H1 (cell line): Measurements from ENCODE around the gene NDUFS7.

Experiments used
- CEBPB ChIP-seq: IDR thresholded peaks from 2 replicates; pipeline ENCODE4 v1.6.1; 2012; ENCODE audit warnings: low read depth, low read length
- CHD2 ChIP-seq: IDR thresholded peaks from 2 replicates; pipeline ENCODE4 v1.6.1; 2012; ENCODE audit warnings: low read length, improper control_type of control experiment
- HDAC2 ChIP-seq, 2 experiments: fragments of 300-600 bp in 1 of 2; sonication (generic) in 1 of 2; IDR thresholded peaks; 2 replicates each; pipeline ENCODE4 v1.6.1; 2011 to 2012; ENCODE audit warnings: low read depth in 2 of 2, low read length in 2 of 2, mild to moderate bottlenecking in 2 of 2, moderate library complexity in 2 of 2, borderline replicate concordance in 1 of 2, inconsistent platforms in 1 of 2
- MAFK ChIP-seq: IDR thresholded peaks from 2 replicates; pipeline ENCODE4 v1.6.1; 2012; ENCODE audit warnings: low read depth, mild to moderate bottlenecking, improper control_type of control experiment, low read length
- POLR2A ChIP-seq, 2 experiments: IDR thresholded peaks; 1 replicate in 1 of 2; 2 replicates in 1 of 2; pipeline ENCODE4 v1.6.1; 2011; ENCODE audit warnings: low read depth in 2 of 2, low read length in 2 of 2, mild to moderate bottlenecking in 2 of 2; ENCODE audit errors: control extremely low read depth in 1 of 2
- POLR2AphosphoS5 ChIP-seq: IDR thresholded peaks from 2 replicates; pipeline ENCODE4 v1.6.1; 2011; ENCODE audit warnings: low read depth, low read length
- RFX5 ChIP-seq: IDR thresholded peaks from 2 replicates; pipeline ENCODE4 v1.6.1; 2011; ENCODE audit warnings: low read depth, low read length, improper control_type of control experiment, borderline replicate concordance
- TF ChIP-seq, protein P1 (sequence below), 3 experiments: IDR thresholded peaks; 1 replicate in 2 of 3; 2 replicates in 1 of 3; pipeline versions ENCODE4 v1.5.1 to v1.6.1; 2011; ENCODE audit warnings: low read length in 3 of 3, mild to moderate bottlenecking in 3 of 3, inconsistent platforms in 2 of 3, low read depth in 1 of 3, moderate library complexity in 1 of 3; ENCODE audit not compliant: insufficient read depth in 1 of 3; ENCODE audit errors: control extremely low read depth in 1 of 3

DNA sequence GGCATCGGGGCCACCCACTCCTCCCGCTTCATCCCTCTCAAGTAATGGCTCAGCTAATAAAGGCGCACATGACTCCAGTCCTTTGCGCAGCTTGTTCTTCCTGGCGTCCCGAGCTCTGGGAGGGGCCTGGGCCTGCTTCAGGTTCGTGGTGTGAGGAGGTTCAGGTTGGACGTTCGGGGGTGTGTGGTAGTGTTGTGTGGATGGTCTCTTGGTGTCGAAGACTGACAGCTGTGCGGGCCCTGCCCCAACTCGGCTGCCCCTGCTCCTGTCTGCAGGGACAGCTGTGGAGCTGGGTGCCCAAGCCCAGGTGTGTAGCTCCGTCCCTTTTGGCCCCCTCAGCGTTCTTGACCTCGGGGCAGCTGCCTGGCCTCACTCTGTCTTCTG lies 56.7 kb downstream of the NDUFS7 start:
- TF ChIP-seq CEBPB, result no peak
- TF ChIP-seq, protein P1, sequence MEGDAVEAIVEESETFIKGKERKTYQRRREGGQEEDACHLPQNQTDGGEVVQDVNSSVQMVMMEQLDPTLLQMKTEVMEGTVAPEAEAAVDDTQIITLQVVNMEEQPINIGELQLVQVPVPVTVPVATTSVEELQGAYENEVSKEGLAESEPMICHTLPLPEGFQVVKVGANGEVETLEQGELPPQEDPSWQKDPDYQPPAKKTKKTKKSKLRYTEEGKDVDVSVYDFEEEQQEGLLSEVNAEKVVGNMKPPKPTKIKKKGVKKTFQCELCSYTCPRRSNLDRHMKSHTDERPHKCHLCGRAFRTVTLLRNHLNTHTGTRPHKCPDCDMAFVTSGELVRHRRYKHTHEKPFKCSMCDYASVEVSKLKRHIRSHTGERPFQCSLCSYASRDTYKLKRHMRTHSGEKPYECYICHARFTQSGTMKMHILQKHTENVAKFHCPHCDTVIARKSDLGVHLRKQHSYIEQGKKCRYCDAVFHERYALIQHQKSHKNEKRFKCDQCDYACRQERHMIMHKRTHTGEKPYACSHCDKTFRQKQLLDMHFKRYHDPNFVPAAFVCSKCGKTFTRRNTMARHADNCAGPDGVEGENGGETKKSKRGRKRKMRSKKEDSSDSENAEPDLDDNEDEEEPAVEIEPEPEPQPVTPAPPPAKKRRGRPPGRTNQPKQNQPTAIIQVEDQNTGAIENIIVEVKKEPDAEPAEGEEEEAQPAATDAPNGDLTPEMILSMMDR (IDR thresholded peaks at IDR 0.05; ENCODE audit: control extremely low read depth in 1 of 3, insufficient read depth in 1 of 3, low read depth in 1 of 3, low read length in 3 of 3), result no peak
- TF ChIP-seq POLR2A (IDR thresholded peaks at IDR 0.05; ENCODE audit: control extremely low read depth in 1 of 2, low read depth in 2 of 2, low read length in 2 of 2), result no peak
- no peak for TF ChIP-seq MAFK
- TF ChIP-seq CHD2, result no peak
- no peak for TF ChIP-seq HDAC2 (IDR thresholded peaks at IDR 0.05; ENCODE audit: borderline replicate concordance in 1 of 2, low read depth in 2 of 2, low read length in 2 of 2)
- no peak for TF ChIP-seq POLR2AphosphoS5
- TF ChIP-seq RFX5, result no peak
